KMS-11 (cell line): ENCODE results near the gene PFKL.

Source experiments
- H2AFZ ChIP-seq: fragments of 200-600 bp; sonication (generic); 2 replicates; pipeline ENCODE4 v1.6.1; 2016; ENCODE audit warnings: antibody characterized with exemption, mixed run types, low read depth
- H3K27ac ChIP-seq: fragments of 200-600 bp; sonication (generic); 2 replicates; pipeline ENCODE4 v1.6.1; 2016; ENCODE audit warnings: mild to moderate bottlenecking, mixed run types
- H3K27me3 ChIP-seq: fragments of 200-600 bp; sonication (generic); 2 replicates; pipeline ENCODE4 v1.6.1; 2017; ENCODE audit warnings: mild to moderate bottlenecking, low read depth, mixed run types, moderate library complexity; ENCODE audit not compliant: insufficient read depth
- H3K36me3 ChIP-seq: fragments of 200-600 bp; sonication (generic); 2 replicates; pipeline ENCODE4 v1.6.1; 2017; ENCODE audit warnings: mild to moderate bottlenecking, mixed run types; ENCODE audit not compliant: insufficient read depth
- H3K4me1 ChIP-seq: fragments of 200-600 bp; sonication (generic); 2 replicates; pipeline ENCODE4 v1.6.1; 2016; ENCODE audit warnings: mild to moderate bottlenecking, low read depth, mixed run types; ENCODE audit not compliant: poor library complexity, severe bottlenecking
- H3K4me2 ChIP-seq: fragments of 200-600 bp; sonication (generic); 2 replicates; pipeline ENCODE4 v1.7.0; 2016; ENCODE audit warnings: mild to moderate bottlenecking, mixed run types
- H3K4me3 ChIP-seq: fragments of 200-600 bp; sonication (generic); IDR thresholded peaks from 2 replicates; pipeline ENCODE4 v1.6.1; 2017; ENCODE audit warnings: low read depth, low read length, mixed read lengths; ENCODE audit not compliant: insufficient read depth
- H3K79me2 ChIP-seq: fragments of 200-600 bp; sonication (generic); 2 replicates; pipeline ENCODE4 v1.6.1; 2016; ENCODE audit warnings: low read depth, mixed run types; ENCODE audit not compliant: insufficient read depth
- H3K9ac ChIP-seq: fragments of 200-600 bp; sonication (generic); 2 replicates; pipeline ENCODE4 v1.6.1; 2016; ENCODE audit warnings: mild to moderate bottlenecking, mixed run types
- H4K20me1 ChIP-seq: fragments of 200-600 bp; sonication (generic); 2 replicates; pipeline ENCODE4 v1.6.1; 2016; ENCODE audit warnings: mild to moderate bottlenecking, mixed run types; ENCODE audit not compliant: insufficient read depth
- CTCF ChIP-seq: fragments of 200-600 bp; sonication (generic); conservative IDR thresholded peaks from 2 replicates; pipeline ENCODE4 v1.6.1; 2017; ENCODE audit warnings: low read depth, mild to moderate bottlenecking, antibody characterized with exemption, low read length, moderate library complexity, mixed read lengths

Gene PFKL

DNA sequence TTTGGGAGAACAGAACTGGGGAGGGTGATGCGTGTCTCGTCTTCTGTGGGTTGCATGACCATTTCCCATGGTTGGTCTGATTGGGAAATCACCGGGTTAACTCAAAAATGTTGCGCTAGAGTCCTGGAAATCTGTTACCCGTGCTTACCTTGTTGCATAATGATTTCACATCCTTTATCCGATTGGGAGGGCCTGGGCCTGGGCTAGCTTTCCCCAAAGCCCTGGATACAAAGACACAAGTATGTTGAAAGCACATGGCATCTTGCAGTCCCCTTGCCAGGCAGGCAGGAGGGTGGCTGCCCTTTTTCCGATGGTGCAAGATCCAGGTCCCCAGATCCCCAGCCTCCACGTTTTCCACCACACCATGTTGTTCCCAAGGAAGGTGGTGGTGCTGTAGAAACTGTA, 54.1 kb downstream of the PFKL start:
- Histone ChIP-seq H2AFZ (no peak overlapping the region), H3K4me2 (no peak overlapping the region), H3K27me3 (peaks cover 76% of the 10 kb centered on the region), H3K27ac (no peak overlapping the region), H3K4me1 (no peaks in the 10 kb centered on the region), H3K79me2 (no peaks in the 10 kb centered on the region), H3K4me3 (no peak overlapping the region), H4K20me1 (no peaks in the 10 kb centered on the region), H3K36me3 (no peaks in the 10 kb centered on the region), H3K9ac (no peak overlapping the region)
- TF ChIP-seq CTCF = no peak

DNA sequence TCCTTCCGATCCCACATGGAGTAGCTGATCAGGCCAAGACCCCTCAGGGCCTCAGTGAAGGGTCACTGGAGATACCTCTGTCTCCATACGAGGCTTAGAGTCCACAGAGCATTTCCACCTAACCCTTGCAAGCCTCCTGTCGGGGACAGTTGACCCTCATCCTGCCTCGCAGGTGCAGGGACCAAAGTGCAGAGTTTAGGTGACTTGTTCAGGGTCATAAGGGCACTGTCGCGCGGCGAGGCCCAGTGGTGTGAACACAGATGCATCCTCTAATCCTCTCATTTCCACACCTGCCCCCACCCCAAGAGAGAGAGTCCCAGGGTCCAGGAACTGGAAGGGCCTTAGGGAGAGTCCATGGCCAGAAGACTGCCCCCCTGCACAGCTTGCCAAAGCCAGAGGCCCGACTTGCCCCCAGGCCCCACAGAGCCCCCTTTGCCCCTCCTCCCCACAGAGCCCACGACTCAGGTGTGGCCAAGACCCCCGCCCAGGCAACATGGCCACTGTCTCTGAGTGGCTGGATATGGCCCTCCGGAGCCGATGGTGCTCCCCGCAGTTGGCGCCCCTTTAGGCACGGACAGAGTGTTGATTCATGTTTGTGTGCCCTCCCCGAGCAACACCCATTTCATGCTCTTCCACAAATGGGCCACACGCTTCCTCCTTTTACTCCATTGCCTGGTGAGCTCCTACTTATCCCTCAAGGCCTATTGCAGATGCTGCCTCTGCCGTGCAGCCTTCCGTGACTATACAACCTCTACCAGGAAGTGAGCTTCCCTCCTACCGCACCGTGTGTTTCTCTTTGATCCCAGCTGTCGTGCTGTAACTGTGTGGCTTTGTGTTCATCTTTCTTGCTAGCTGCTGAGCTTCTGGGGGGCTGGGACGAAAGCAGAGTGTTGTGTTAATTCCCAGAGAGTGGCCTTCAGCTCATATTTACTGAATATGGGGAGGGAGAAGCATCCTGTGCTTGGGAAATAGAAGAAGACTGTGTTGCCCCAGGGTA, 55.2 kb downstream of the PFKL start:
- Histone ChIP-seq H3K4me3 (no peak overlapping the region), H4K20me1 (no peaks in the 10 kb centered on the region), H3K27me3 (peaks cover 85% of the 10 kb centered on the region), H3K27ac (no peak overlapping the region), H2AFZ (no peak overlapping the region), H3K4me2 (no peak overlapping the region), H3K9ac (no peak overlapping the region), H3K79me2 (no peaks in the 10 kb centered on the region), H3K4me1 (no peaks in the 10 kb centered on the region), H3K36me3 (no peaks in the 10 kb centered on the region)
- no peak for TF ChIP-seq CTCF

DNA sequence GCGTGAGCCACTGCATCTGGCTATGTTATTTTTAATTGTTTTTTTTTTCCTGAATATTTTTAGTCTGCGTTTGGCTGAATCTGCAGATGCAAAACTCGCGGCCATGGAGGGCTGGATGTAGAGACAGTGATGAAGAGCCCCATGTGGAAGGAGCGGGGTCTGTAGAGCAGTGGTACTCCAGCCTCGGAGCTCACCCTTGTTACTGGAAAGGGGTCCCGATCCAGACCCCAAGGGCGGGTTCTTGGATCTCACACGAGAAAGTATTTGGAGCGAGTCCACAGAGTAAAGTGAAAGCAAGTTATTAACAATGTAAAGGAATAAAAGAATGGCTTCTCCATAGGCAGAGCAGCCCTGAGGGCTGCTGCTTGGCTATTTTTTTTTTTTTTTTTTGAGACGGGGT, 56.3 kb downstream of the PFKL start:
- no peaks in the 10 kb centered on the region for H3K79me2 ChIP-seq
- H3K4me2 ChIP-seq = no peak overlapping the region
- no peak for TF ChIP-seq CTCF
- no peak overlapping the region for H3K4me3 ChIP-seq
- H3K27ac ChIP-seq = no peak overlapping the region
- H3K27me3 ChIP-seq = peaks cover 95% of the 10 kb centered on the region
- H3K4me1 ChIP-seq = no peaks in the 10 kb centered on the region
- no peaks in the 10 kb centered on the region for H4K20me1 ChIP-seq
- H3K9ac ChIP-seq = no peak overlapping the region
- 0 out of 2 replicates have a peak overlapping the region, but pooled peaks have one; percentile 14 for H2AFZ ChIP-seq
- no peaks in the 10 kb centered on the region for H3K36me3 ChIP-seq

GRCh38 chr21:44356636-44357035, 56.8 kb downstream of the PFKL start:
- Histone ChIP-seq H3K36me3 (no peaks in the 10 kb centered on the region), H3K79me2 (no peaks in the 10 kb centered on the region), H3K4me1 (no peaks in the 10 kb centered on the region), H3K9ac (no peak overlapping the region), H4K20me1 (no peaks in the 10 kb centered on the region), H3K4me3 (no peak overlapping the region), H2AFZ (0 out of 2 replicates have a peak overlapping the region, but pooled peaks have one; percentile 14), H3K27ac (no peak overlapping the region), H3K27me3 (peaks cover 95% of the 10 kb centered on the region), H3K4me2 (no peak overlapping the region)
- no peak for TF ChIP-seq CTCF
